Limb (tissue), 2 donors: ENCODE measurements around the gene MCEE.
"Not testable (repeated sequence)": the region's sequence is repeated elsewhere in the genome, so short reads cannot be mapped to it uniquely, and the experiment has no call there.

Experiments
- DNase-seq, 2 donors: peaks; one replicate each; pipeline ENCODE4 v3.0.0-alpha.2; 2016; ENCODE audit errors: extremely low spot score in 2 of 2

Gene MCEE

GRCh38 chr2:71083297-71083696 is 46.7 kb downstream of the MCEE start:
- not testable (repeated sequence) for DNase-seq

GRCh38 chr2:71082402-71083252 is 47.4 kb downstream of the MCEE start:
- DNase-seq: no peak

- DNase-seq: no peak
Measured at GRCh38 chr2:71078624-71079023, 51.4 kb downstream of the MCEE start.

GRCh38 chr2:71074893-71075395 is 55.1 kb downstream of the MCEE start:
- DNase-seq: no peak

GRCh38 chr2:71073475-71073874 is 56.6 kb downstream of the MCEE start:
- DNase-seq: no peak

GRCh38 chr2:71072492-71072891 is 57.5 kb downstream of the MCEE start:
- no peak for DNase-seq

GRCh38 chr2:71071681-71072398 is 58.2 kb downstream of the MCEE start:
- no peak for DNase-seq

- DNase-seq: peak in 1 of 2 donors; percentile 14
Measured at GRCh38 chr2:71070294-71071093, 59.5 kb downstream of the MCEE start.

- DNase-seq: no peak
Measured at GRCh38 chr2:71069376-71069775, 60.7 kb downstream of the MCEE start.

- DNase-seq: peak; percentile 98 to 99
Measured at GRCh38 chr2:71068218-71069035, 61.6 kb downstream of the MCEE start, which contains the start of gene NAGK. Gene NAGK (plus strand): TSS chr2:71068648. CDS start chr2:71068684, 36 bp downstream.

GRCh38 chr2:71067567-71068217 is 62.3 kb downstream of the MCEE start:
- DNase-seq: peak in 1 of 2 donors; percentile 36

GRCh38 chr2:71066856-71067255 is 63.2 kb downstream of the MCEE start:
- no peak for DNase-seq

- no peak for DNase-seq
Measured at GRCh38 chr2:71064754-71065621, 65.0 kb downstream of the MCEE start.

- no peak for DNase-seq
Measured at GRCh38 chr2:71064110-71064611, 65.9 kb downstream of the MCEE start.

GRCh38 chr2:71063216-71063615 is 66.8 kb downstream of the MCEE start:
- DNase-seq: no peak

- no peak for DNase-seq
Measured at GRCh38 chr2:71060871-71061270, 69.2 kb downstream of the MCEE start.

GRCh38 chr2:71060211-71060610 is 69.8 kb downstream of the MCEE start:
- DNase-seq: no peak
